NCI-H1417 treated with DMSO at 0.1 percent for 48 hours (cell line): Measurements from ENCODE around the gene PPWD1.
"Not testable (repeated sequence)": the region's sequence is repeated elsewhere in the genome, so short reads cannot be mapped to it uniquely, and the experiment has no call there.

ENCODE experiments used
- DNase-seq: peaks from one replicate; lab custom pipeline; 2025; lab: John Stamatoyannopoulos, UW

Gene PPWD1

DNA sequence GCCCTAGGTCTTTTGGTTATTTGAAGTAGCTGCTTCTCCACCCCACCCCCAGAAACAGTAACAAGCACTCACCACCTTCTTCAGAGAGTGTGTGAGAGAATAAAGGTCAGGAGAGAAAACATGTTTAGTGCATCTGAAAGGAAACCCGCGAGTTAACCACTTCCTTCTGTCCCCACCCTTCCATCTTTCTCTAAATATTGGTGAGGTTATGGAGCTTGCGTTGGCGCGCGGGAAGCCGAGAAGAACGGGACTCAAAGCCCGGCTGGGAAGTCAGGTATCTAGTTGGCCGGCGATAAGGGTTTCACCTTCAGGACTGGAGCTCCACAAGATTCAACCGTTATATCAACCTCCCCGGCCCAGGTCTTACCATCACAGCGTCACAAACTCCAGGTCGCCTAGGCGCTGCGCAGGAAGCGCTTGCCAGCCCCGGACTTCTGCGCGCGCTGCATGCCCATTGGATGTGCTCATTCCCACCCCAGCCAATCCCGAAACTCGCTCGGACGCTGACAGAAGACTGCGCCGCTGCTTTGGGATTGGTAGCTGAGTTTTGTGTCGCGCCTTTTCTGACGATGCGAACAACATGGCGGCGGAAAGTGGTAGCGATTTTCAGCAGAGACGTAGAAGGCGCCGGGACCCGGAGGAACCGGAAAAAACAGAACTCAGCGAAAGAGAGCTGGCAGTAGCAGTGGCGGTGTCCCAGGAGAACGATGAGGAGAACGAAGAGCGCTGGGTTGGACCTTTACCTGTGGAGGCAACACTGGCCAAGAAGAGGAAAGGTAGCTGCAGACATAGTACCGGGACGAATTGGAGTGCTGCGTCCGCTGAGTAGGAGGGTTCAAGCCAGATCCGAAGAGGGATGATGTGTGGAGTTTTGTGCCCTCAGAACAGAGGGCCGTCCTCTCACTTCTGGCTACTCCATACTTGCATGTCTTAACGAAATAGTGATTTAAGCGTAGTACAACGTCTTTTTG, at the start of gene PPWD1, which contains the start of gene CENPK:
PPWD1 (plus strand) TSS at position 566 of the 971 bp plus-strand sequence; CDS start at position 581, 15 bp downstream.
CENPK (minus strand) TSS at position 438 of the 971 bp plus-strand sequence. CDS start 8,261 bp downstream, outside the sequence.
- DNase-seq = peak; percentile 66

DNA sequence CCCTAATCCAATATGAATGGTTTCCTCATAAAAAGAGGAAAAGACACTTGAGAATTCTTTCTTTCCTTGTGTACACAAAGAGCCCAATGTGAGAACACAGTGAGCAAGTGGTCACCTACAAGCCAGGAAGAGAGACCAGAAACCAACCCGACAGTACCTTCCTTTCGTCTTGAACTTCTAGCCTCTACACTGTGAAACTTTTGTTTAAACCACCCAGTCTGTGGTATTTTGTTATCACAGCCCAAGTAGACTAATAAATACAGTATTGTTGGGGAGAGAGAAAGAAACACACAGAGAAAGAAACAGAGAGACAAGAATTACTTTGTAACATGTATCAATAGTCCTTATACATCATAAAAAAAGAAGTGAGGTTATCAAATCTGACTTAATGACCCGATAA, 37.4 kb upstream of the PPWD1 start:
- DNase-seq = no peak

DNA sequence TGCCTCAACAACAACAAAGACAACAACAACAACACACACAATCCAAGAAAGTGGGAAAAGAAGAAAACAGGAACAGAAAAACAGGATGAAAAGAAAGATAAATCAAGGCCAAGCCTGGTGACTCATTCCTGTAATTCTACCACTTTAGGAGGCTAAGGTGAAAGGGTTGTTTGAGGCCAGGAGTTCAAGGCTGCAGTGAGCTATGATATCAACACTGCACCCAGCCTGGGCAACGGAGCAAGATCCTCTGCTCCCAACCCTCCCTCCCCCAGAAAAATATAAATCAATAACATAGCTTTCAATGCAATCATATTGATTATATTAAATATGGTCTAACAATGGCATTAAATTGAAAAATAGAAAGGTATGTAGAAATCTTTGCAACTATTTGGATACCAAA, 32.2 kb upstream of the PPWD1 start:
- DNase-seq = no peak

DNA sequence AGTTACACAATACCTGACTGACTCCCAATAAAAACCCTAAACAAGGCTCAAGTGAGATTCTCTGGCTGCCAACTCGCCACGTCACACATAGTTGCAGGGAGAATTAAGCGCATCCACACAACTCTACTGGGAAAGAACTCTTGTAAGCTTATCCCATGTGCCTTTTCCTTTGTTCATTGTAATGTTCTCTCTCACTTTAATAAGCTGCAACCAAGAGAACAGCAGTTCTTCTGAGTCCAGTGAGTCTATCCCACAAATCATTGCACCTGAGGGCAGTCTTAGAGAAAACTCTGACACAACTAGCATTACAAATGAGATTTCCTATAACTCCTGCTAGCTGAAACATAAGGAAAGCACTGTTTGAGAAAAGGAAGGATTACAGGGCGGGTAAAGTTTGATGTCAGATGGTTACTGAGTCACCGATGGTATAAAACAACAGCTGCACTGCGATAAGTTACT, 27.5 kb upstream of the PPWD1 start:
- DNase-seq = no peak

DNA sequence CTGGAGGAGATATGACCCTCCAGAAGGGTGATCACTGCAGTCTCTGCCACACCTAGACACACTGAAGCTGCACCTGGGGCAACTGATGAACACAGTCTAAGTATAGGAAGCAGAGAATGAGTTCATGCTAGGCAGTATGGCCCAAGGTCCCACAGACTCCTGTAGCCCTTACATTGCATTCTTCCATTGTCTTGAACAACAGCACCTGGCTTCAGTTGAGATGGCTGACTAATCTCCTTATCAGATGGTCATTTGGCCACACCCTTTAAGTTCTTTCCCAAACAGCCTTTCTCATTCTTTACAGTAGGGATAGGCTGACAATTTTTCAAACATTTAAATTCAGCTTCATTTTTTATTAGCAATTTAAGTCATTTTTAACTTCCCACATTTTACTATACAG, 23.3 kb upstream of the PPWD1 start:
- no peak for DNase-seq

DNA sequence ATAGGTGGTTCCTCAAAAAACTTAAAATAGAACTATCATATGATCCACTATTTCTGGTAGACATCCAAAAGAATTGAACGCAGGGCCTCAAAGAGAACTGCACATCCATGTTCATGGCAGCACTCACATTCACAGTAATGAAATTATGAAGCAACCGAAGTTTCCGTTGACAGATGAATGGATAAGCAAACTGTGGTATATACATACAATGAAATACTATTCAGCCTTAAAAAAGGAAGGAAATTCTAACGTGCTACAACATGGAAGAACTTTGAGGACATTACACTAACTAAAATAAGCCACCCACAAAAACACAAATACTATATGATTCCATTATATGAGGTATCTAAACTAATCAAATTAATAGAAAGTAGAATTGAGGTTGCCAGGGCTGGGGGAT, 18.6 kb upstream of the PPWD1 start:
- DNase-seq = no peak

DNA sequence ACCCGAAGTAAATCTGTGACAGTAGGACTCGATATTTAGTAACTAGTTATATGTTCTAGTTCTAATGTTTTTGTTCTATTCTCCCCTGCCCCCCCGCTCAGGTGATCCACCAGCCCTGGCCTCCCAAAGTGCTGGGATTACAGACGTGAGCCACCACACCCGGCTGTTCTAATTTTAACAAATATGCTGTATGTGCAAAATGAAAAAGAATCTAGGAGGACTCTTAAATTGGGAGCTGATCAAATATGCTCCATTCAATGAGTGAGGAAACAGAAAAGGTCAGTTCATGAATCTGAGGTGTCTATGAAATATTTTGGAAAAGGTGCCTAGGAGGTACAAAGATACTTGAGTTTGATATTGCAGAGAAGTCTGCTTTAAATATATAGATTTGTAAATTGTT, 17.0 kb upstream of the PPWD1 start:
- no peak for DNase-seq

DNA sequence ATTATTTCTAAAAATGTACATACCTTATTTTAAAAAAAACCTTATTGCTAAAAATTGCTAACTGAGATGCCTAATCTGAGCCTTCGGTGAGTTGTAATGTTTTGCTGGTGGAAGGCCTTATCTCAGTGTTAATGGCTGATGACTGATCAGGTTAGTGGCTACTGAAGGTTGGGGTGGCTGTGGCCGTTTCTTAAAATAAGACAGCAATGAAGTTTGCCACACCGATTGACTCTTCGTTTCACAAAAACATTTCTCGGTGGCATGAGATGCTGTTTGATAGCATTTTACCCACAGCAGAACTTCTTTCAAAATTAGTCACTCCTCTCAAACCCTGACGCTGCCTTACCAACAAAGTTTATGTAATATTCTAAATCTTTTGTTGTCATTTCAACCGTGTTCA, 14.8 kb upstream of the PPWD1 start:
- DNase-seq = no peak

DNA sequence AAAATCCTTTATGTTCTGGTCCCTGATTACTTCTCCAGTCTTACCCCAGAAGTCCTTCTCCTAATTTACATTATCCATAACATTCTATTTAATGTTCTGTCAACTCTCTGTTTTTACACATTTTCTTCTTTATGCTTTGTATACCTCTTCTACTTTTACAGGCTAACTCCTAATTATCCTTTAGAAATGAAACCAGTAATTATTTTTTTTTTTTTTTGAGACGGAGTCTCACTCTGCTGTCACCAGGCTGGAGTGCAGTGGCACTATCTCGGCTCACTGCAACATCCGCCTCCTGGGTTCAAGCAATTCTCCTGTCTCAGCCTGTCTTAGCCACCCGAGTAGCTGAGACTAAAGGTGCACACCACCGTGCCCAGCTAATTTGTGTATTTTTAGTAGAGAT, 9.2 kb upstream of the PPWD1 start:
- no peak for DNase-seq

DNA sequence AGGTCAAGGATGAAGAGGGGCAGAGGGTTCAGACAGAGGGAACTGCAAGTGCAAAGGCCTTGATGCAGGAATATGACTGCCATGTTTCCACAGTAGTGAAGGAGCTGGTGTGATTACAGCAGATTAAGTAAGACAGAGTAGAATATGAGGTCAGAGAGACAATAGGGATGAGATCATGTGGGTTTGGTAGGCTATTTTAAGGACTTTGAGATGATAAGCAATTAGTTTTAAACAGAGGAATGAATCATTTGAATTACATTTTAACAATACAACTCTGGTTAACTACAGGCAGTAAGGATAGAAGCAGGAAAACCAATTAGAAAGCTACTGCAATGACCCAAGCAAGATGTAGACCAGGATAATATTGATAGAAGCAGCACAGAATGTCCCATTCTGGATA, 7.8 kb upstream of the PPWD1 start:
- DNase-seq = no peak

DNA sequence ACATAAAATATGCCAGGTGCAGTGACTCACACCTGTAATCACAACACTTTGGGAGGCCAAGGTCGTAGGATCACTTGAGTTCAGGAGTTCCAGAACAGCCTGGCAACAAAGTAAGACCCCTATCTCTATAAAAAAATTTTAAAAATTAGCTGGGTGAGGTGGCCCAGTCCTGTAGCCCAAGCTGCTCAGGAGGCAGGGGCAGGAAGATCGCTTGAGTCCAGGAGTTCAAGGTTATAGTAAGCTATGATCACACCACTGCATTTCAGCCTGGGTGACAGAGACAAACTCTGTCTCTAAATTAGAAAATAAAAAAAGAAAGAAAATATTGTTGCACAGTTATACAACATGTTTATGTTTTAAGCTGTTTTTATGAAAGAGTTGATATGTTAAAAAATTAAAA, 6.9 kb upstream of the PPWD1 start:
- DNase-seq = no peak

DNA sequence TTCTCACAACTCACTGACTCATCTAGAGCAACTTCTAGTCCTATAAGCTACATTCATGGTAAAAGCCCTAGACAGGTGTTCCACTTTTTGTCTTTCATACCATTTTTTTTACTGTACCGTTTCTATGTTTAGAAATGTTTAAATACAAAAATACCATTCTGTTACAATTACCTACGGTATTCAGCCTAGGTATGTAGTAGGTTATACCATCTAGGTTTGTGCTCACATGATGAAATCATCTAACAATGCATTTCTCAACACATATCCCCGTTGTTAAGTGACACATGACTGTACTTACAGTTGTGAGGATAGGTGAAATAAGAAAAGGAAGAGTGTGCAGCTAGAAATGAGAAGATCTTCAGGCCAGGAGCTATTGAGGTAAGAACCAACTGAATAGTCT, 6.4 kb upstream of the PPWD1 start:
- no peak for DNase-seq

DNA sequence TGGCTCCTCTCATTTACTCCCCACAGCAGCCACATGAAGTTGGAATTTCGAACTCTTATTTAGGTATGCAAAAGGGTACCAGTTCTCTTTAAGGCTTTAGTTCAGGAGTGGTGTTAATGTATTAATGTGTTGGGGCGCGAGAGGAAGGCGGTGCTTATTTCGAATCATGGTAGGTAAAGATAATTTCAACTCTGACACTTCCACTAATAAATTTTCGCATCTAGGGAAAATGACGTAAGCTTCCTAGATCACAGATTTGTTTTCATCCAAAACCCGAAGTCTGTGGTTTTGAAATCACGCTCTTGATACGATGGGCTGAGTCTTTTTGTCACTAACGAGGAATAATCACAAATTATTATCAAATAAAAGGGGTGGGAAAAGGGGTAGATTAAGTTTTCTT, 681 bp downstream of the PPWD1 start:
- no peak for DNase-seq

DNA sequence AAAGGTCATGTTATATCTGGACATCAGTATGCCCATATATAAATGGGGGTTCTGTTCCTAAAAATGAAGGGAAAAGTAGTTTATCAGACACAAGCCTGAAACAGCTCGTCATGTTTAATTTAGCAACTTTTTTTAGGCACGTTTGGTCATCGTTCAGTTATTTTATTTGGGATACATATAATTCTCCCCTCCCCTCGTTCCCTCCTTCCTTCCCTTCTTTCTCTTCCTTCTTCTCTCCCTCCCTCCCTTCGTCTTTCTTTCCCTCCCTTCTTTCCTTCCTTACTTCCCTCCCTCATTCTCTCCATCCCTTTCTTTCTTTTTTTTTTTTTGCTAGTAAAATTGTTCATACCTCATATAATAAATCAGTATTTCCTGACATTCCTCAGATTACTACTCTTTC, 3.4 kb downstream of the PPWD1 start:
- DNase-seq = no peak

DNA sequence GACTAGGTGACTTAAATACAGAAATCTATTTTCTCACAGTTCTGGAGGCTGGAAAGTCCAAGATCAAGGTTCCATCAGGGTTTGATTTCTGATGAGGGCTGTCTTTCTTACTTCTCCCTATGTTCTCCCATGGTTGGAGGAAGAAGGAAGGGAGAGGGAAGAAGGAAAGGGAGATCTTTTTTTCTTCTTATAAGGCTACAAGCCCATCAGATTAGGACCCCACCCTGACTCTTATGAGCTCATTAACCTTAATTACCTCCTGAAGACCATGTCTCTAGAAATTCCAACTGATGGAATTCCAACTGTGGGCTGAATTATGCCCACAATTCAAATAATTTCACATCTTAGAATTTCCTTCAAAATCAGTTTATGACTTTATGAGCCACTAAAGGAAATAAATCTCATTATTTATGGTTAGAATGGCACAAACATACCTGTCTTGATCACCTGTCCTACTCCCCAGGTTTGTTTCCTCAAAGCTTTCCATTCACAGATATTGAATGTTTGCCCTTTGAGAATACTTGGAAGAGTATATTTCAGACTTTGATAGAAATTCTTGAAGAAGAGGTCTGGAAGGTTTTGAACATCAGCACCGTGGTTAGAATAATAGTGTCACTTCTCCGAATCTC, 7.6 kb downstream of the PPWD1 start:
- no peak for DNase-seq

DNA sequence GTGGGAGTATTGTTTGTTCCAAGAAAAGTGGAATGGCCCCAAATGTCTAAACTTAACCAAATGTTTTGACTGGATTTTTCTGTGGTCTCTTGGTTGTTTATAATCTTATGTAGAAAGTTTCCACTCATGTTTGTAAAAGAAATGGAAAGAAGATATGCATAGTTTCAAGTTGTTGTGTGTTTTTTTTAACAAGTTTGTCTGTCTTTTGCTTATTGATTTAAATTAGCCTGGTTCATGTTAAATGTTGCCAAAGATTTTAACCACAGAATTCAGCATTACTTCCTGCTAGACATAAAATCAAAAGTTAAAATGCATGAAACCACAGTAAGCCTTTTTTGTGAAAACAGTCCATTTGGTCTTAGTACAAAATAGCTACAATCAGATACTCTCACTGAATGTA, 14.0 kb downstream of the PPWD1 start:
- DNase-seq = no peak

DNA sequence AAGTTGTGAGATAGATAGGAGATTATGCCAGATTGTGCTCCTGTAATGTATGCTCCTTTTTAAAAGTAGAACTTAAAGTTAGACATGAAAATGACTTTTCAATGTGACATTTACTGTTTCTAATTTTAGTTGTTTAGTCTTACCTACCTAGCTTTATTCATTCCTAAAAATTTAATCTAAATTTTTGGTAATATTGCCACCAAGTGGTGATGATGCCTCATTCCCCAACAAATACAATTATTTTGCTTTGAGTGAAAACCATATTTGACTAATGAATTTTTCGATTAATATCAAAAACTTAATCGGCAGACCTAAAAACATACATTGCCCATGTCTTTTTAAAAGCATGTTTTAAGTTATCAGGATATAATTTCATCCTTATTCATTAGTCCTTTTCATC, 25.6 kb downstream of the PPWD1 start:
- DNase-seq = no peak

DNA sequence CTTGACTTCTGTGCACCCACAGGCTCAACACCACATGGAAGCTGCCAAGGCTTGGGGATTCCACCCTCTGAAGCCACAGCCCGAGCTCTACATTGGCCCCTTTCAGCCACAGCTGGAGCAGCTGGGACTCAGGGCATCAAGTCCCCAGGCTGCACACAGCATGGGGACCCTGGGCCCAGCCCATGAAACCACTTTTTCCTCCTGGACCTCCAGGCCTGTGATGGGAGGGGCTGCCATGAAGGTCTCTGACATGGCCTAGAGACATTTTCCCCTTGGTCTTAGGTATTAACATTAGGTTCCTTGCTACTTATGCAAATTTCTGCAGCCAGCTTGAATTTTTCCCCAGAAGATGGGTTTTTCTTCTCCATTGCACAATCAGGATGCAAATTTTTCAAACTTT, 38.7 kb downstream of the PPWD1 start:
- not testable (repeated sequence) for DNase-seq

DNA sequence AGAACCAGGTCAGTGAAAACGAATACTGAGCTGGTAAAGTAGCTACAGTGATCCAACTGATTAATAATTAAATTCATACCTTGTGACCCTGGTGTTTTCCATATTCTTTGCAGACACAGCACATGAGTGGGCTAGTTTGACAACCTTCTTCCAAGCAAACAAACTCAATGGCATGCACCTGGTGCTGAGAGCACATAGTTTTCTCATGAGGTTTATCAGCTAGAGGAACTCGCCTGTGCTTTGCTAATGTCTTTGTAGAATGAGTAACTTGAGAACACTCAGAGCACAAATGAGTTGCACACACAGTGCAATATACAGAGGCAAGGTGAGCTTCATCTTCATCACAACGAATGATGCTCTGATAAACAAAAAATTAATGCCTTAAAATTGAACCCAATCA, 48.4 kb downstream of the PPWD1 start:
- DNase-seq = no peak

DNA sequence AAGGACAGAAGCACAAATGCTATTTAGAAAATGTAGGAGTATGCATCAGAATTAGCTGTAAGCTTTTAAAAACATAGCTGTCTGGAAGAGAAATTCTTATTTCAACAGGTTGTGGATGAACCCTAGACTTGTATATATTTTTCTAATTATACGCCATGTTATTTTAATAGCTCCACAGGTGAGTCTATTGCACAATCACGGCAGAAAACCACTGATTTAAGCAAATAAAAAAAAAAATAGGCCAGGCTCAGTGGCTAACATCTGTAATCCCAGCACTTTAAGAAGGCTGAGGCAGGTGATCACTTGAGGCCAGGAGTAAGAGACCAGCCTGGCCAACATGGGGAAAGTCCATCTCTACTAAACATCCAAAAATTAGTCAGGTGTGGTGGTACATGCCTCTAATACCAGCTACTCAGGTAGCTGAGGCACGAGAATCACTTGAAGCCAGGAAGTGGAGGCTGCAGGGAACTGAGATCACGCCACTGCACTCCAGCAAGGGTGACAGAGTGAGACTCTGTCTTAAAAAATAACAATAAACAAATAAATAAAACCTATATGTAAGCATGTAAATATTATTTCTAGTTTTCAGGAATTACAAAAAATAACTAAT, 49.3 kb downstream of the PPWD1 start:
- DNase-seq = no peak

DNA sequence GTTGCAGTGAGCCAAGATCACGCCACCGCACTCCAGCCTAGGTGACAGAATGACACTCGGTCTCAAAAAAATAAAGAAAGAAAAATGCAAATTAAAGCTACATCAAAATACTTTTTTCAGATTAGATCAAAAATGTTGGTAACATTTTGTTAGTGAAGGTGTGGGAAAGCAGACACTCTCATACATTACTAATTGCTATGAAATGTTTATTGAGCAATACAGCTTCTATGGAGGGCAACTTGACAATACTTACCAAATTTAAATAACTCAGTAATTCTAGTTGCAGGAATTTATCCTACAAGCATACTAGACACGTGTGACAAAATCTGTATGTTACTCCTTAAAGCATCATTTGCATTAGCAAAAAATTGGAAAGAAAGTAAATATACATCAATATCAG, 56.9 kb downstream of the PPWD1 start:
- no peak for DNase-seq

DNA sequence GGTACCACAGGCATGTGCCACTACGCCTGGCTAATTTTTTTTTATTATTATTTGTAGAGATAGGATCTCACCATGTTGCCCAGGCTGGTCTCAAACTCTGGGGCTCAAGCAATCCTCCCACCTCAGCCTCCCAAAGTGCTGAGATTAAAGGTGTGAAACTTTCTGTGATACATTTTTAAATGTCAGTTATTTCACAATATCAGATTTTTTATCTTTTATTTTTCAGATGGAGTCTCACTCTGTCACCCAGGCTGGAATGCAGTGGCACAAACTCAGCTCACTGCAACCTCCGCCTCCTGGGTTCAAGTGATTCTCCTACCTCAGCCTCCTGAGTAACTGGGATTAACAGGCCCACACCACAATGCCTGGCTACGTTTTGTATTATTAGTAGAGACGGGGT, 58.9 kb downstream of the PPWD1 start:
- DNase-seq = not testable (repeated sequence)

DNA sequence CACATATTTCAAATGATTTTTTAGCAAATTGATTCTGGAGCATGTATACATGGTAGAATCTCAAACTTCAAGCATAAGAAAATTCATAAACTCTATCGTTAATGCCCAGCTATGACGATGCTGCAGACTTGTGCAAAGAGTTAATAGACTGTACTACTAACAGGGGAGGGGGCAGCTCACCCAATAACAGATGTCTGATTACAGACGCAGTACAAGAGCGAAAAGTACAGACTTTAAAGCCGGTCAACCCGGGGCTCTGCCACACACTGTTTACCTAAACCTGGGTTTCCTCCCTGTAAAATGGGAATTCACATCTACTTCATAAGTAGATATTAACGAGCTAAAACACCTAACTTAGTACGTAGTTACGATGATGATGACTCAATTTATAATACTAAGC, 60.4 kb downstream of the PPWD1 start:
- DNase-seq = no peak
